GM12878 (cell line): ENCODE data around the gene NAA25. TPM values are rescaled to one million over a fixed set of nuclear protein-coding genes. Genes with fewer than 3 reads are reported as not detected.
A peak's percentile ranks its signal among the peaks of the same experiment; 100 is the strongest.

Source experiments
- ATAC-seq: fragments of 200-7000 bp; cut with Tn5 transposase; 3 replicates; pipeline ENCODE4 v1.9.1; 2020; ENCODE audit warnings: mild to moderate bottlenecking, moderate library complexity
- BruUV-seq: library from RNA; stranded (reverse); fragments of 400-500 nt; replicated peaks from 2 replicates; lab custom pipeline; 2021; lab: Mats Ljungman, UMichigan
- CTCF ChIA-PET: fragments of 300-600 bp; sonication (Branson Sonifier 250); formaldehyde crosslinking; extraction: SDS; loops from one replicate; lab custom pipeline; 2021; ENCODE audit warnings: inconsistent platforms; lab: Yijun Ruan, JAX
- POLR2A ChIA-PET: fragments of 350-600 bp; formaldehyde crosslinking; extraction: SDS; loops from one replicate; lab custom pipeline; 2021; ENCODE audit warnings: inconsistent platforms; lab: Charles Lee
- RAD21 ChIA-PET: fragments of 300-600 bp; sonication (Branson Sonifier 250); formaldehyde crosslinking; loops from one replicate; lab custom pipeline; 2023; ENCODE audit warnings: antibody characterized with exemption; ENCODE audit not compliant: unreplicated experiment; lab: Charles Lee
- SMC1A ChIA-PET: fragments of 300-600 bp; sonication (Branson Sonifier 250); formaldehyde crosslinking; loops from one replicate; lab custom pipeline; 2023; ENCODE audit not compliant: unreplicated experiment, uncharacterized antibody; lab: Charles Lee
- DNase-seq: peaks from one replicate; pipeline ENCODE4 v3.0.0-alpha.2; 2011; ENCODE audit warnings: low read depth, low spot score
- FAIRE-seq: peaks from 3 replicates; lab custom pipeline; 2011; peaks lifted over from hg19 to GRCh38; lab: Jason Lieb, UNC
- H2AFZ ChIP-seq: 2 replicates; pipeline ENCODE4 v1.6.0; 2011; ENCODE audit warnings: low read depth, low read length, control low read depth; ENCODE audit not compliant: control insufficient read depth
- H3K27ac ChIP-seq: 2 replicates; pipeline ENCODE4 v1.5.1; 2011; ENCODE audit warnings: control low read depth; ENCODE audit not compliant: control insufficient read depth, insufficient read depth
- H3K27me3 ChIP-seq, 2 experiments: replicated peaks in 1 of 2; 2 replicates each; pipeline versions ENCODE4 v1.6.0 to v1.6.1; 2011; ENCODE audit warnings: low read length in 1 of 2; ENCODE audit not compliant: control insufficient read depth in 2 of 2, insufficient read depth in 2 of 2
- H3K36me3 ChIP-seq, 2 experiments: 2 replicates each; pipeline ENCODE4 v1.5.1; 2011; ENCODE audit warnings: low read length in 1 of 2; ENCODE audit not compliant: control insufficient read depth in 2 of 2, insufficient read depth in 2 of 2
- H3K4me1 ChIP-seq: 2 replicates; pipeline ENCODE4 v1.6.1; 2011; ENCODE audit warnings: mild to moderate bottlenecking, low read length, moderate library complexity, mixed read lengths; ENCODE audit not compliant: control insufficient read depth, insufficient read depth
- H3K4me2 ChIP-seq: 2 replicates; pipeline ENCODE4 v1.6.0; 2011; ENCODE audit warnings: control low read depth; ENCODE audit not compliant: control insufficient read depth, insufficient read depth
- H3K4me3 ChIP-seq: fragments of 200-600 bp; sonication (generic); 2 replicates; pipeline ENCODE4 v1.5.1; 2016
- H3K79me2 ChIP-seq: 2 replicates; pipeline ENCODE4 v1.6.0; 2011; ENCODE audit warnings: low read length; ENCODE audit not compliant: control insufficient read depth, insufficient read depth
- H3K9ac ChIP-seq: 2 replicates; pipeline ENCODE4 v1.8.0; 2011; ENCODE audit warnings: low read length, control low read depth, mixed read lengths; ENCODE audit not compliant: control insufficient read depth, insufficient read depth
- H3K9me3 ChIP-seq: replicated peaks from 3 replicates; pipeline ENCODE4 v1.5.1; 2011; ENCODE audit warnings: mild to moderate bottlenecking, low read length; ENCODE audit not compliant: control insufficient read depth, insufficient read depth
- H4K20me1 ChIP-seq: 2 replicates; pipeline ENCODE4 v1.6.0; 2011; ENCODE audit not compliant: control insufficient read depth, insufficient read depth
- KDM1A ChIP-seq: fragments of 200-600 bp; sonication (generic); IDR thresholded peaks from 2 replicates; pipeline ENCODE4 v1.6.1; 2016; ENCODE audit warnings: borderline replicate concordance
- NBN ChIP-seq: fragments of 450-650 bp; IDR thresholded peaks from 2 replicates; pipeline ENCODE4 v1.6.1; 2016
- NFYB ChIP-seq: IDR thresholded peaks from 2 replicates; pipeline ENCODE4 v1.6.1; 2011; ENCODE audit warnings: low read depth, mild to moderate bottlenecking, low read length, improper control_type of control experiment, moderate library complexity; ENCODE audit not compliant: insufficient read depth
- POLR2AphosphoS5 ChIP-seq: IDR thresholded peaks from 2 replicates; pipeline ENCODE4 v1.6.1; 2011; ENCODE audit warnings: mild to moderate bottlenecking, low read length, inconsistent platforms
- POU2F2 ChIP-seq: IDR thresholded peaks from 3 replicates; pipeline ENCODE4 v1.6.1; 2011; ENCODE audit warnings: low read depth, mild to moderate bottlenecking, low read length, borderline replicate concordance
- SPI1 ChIP-seq: IDR thresholded peaks from 2 replicates; pipeline ENCODE4 v1.6.1; 2011; ENCODE audit warnings: low read depth, mild to moderate bottlenecking, low read length, moderate library complexity, borderline replicate concordance; ENCODE audit not compliant: insufficient read depth
- SUPT20H ChIP-seq: IDR thresholded peaks from 2 replicates; pipeline ENCODE4 v1.6.1; 2011; ENCODE audit warnings: low read depth, mild to moderate bottlenecking, low read length, moderate library complexity, borderline replicate concordance; ENCODE audit not compliant: control insufficient read depth
- ZBTB40 ChIP-seq: fragments of 450-650 bp; IDR thresholded peaks from 2 replicates; pipeline ENCODE4 v1.6.1; 2016; ENCODE audit warnings: mild to moderate bottlenecking, moderate library complexity, borderline replicate concordance
- WGBS: methylation state at CpG from one replicate; pipeline ENCODE4 v1.1.6; 2016; ENCODE audit warnings: low lambda C conversion rate; ENCODE audit not compliant: insufficient replicate concordance, insufficient coverage; ENCODE audit errors: missing lambda C conversion rate; 5-methylcytosine and 5-hydroxymethylcytosine counted together
- in situ Hi-C: fragments of 300-500 bp; cut with MboI; formaldehyde crosslinking; loops from 9 replicates; pipeline ENCODE4 v1.14.3; 2018; ENCODE audit warnings: mixed read lengths
- intact Hi-C: fragments of 100-400 bp; cut with micrococcal nuclease; formaldehyde crosslinking; loops from one replicate; pipeline ENCODE4 v1.14.2; 2022; ENCODE audit not compliant: unreplicated experiment
- polyA plus RNA-seq, 11 experiments: library from polyadenylated mRNA; depleted of rRNA in 4 of 11; unstranded in 6 of 11; stranded (reverse) in 5 of 11; fragments of >200 nt; fragmentation: Nextera tagmentation in 4 of 11; fragmentation: Illumina TruSeq in 1 of 11; extraction: Ambion mirVana in 4 of 11; extraction: Trizol in 1 of 11; gene quantifications; 1 replicate in 1 of 11; 2 replicates in 10 of 11; pipeline versions ENCODE4 v1.2.1 to v1.2.3, GENCODE V29; 2011 to 2016; ENCODE audit warnings: inconsistent platforms in 2 of 11, missing spikeins in 2 of 11, low read depth in 1 of 11
- total RNA-seq, 4 experiments: library from RNA; depleted of rRNA in 3 of 4; stranded (reverse); fragments of >200 nt in 3 of 4; fragmentation: Illumina TruSeq in 1 of 4; extraction: Trizol in 1 of 4; gene quantifications; 2 replicates each; pipeline versions ENCODE4 v1.2.1 to v1.2.3, GENCODE V29; 2013 to 2021

NAA25 gene
- total and polyA plus RNA-seq, 10 of the 15 experiments (the other 5 are each of a cell fraction or from before 2014, with no cell fraction given), result 15.0 to 39.2 (median 29.4) TPM

- CTCF ChIA-PET, result interaction anchor here (0.6 kb wide), 1 partner anchor 269 kb away, joined by 4 read pairs; no protein-coding TSS in a partner anchor
- intact Hi-C loops, result no loop called here
- no peaks in the 10 kb centered on the region for H3K27me3 ChIP-seq
- no peaks in the 10 kb centered on the region for H4K20me1 ChIP-seq
- H3K79me2 ChIP-seq, result no peaks in the 10 kb centered on the region
- H3K4me2 ChIP-seq, result no peak overlapping the region
- no peaks in the 10 kb centered on the region for H3K9me3 ChIP-seq
- in situ Hi-C loops, result no loop called here
- DNase-seq, result no peak
- TF ChIP-seq NFYB, result no peak
- POLR2A ChIA-PET, result interaction anchor here (0.7 kb wide), 1 partner anchor 180 kb away, joined by 3 read pairs; no protein-coding TSS in a partner anchor
- no peak overlapping the region for H3K4me3 ChIP-seq
- H3K27ac ChIP-seq, result no peak overlapping the region
- FAIRE-seq, result no peak
- no peak for ATAC-seq
- RAD21 ChIA-PET, result no interaction called here
- 90% methylated on average over 8 of the region's 8 CpGs for WGBS
- H3K36me3 ChIP-seq, result no peaks in the 10 kb centered on the region
- H3K4me1 ChIP-seq, result peaks cover 5% of the 10 kb centered on the region; the same call in 1 of the 2 replicates
- H2AFZ ChIP-seq, result no peak overlapping the region
- H3K9ac ChIP-seq, result no peak overlapping the region
- SMC1A ChIA-PET, result interaction anchor here (0.6 to 1.9 kb wide), 3 partner anchors 8 to 38 kb away, joined by 3 to 5 read pairs (median 3); partner anchors contain the start of gene TRAFD1
- BruUV-seq, result no TSS peak
Measured at GRCh38 chr12:112117685-112118084, 9.1 kb upstream of the NAA25 start.

- Histone ChIP-seq H3K79me2 (no peaks in the 10 kb centered on the region), H2AFZ (peak overlapping the region; percentile 90), H3K4me3 (no peak overlapping the region), H4K20me1 (no peaks in the 10 kb centered on the region), H3K9me3 (no peaks in the 10 kb centered on the region), H3K27me3 (no peaks in the 10 kb centered on the region), H3K9ac (no peak overlapping the region), H3K27ac (no peak overlapping the region), H3K36me3 (no peaks in the 10 kb centered on the region), H3K4me2 (0 out of 2 replicates have a peak overlapping the region, but pooled peaks have one; percentile 28), H3K4me1 (peaks cover 5% of the 10 kb centered on the region; the same call in 1 of the 2 replicates)
- POLR2A ChIA-PET, result interaction anchor here (1.1 to 3.5 kb wide), 4 partner anchors 9 to 16 kb away, joined by 3 to 19 read pairs (median 5); partner anchors contain the start of gene TRAFD1
- in situ Hi-C loops, result no loop called here
- intact Hi-C loops, result no loop called here
- BruUV-seq, result no TSS peak
- DNase-seq (no peak), FAIRE-seq (peak; percentile 18), ATAC-seq (peak; percentile 97)
- RAD21 ChIA-PET, result interaction anchor here (1.6 kb wide), 1 partner anchor 9 kb away, joined by 5 read pairs; the partner anchor contains the start of gene TRAFD1
- CTCF ChIA-PET, result interaction anchor here (0.9 to 1.0 kb wide), 3 partner anchors 9 to 16 kb away, joined by 3 to 7 read pairs (median 5); partner anchors contain the start of gene TRAFD1
- WGBS, result 63% methylated on average over 7 of the region's 7 CpGs
- SMC1A ChIA-PET, result interaction anchor here (1.0 to 1.9 kb wide), 6 partner anchors 8 to 102 kb away, joined by 3 to 5 read pairs (median 4); partner anchors contain the start of genes NAA25 and TRAFD1
- TF ChIP-seq POU2F2 (peak; percentile 100), SPI1 (0 out of 2 replicates have a peak, but pooled peaks have one; percentile 27), SUPT20H (no peak), NBN (0 out of 2 replicates have a peak, but pooled peaks have one; percentile 24), ZBTB40 (no peak), POLR2AphosphoS5 (0 out of 2 replicates have a peak, but pooled peaks have one; percentile 42), KDM1A (no peak), NFYB (0 out of 2 replicates have a peak, but pooled peaks have one; percentile 29)
Measured at GRCh38 chr12:112116232-112117060, 7.9 kb upstream of the NAA25 start.
